NCI-H2196 treated with DMSO at 0.1 percent for 48 hours (cell line): ENCODE results near the gene MATN1.

ENCODE experiments used
- DNase-seq: peaks from one replicate; lab custom pipeline; 2025; ENCODE audit not compliant: unreplicated experiment; lab: John Stamatoyannopoulos, UW

MATN1 gene

GRCh38 chr1:30745834-30746208 is 22.4 kb upstream of the MATN1 start:
- DNase-seq = no peak

DNA sequence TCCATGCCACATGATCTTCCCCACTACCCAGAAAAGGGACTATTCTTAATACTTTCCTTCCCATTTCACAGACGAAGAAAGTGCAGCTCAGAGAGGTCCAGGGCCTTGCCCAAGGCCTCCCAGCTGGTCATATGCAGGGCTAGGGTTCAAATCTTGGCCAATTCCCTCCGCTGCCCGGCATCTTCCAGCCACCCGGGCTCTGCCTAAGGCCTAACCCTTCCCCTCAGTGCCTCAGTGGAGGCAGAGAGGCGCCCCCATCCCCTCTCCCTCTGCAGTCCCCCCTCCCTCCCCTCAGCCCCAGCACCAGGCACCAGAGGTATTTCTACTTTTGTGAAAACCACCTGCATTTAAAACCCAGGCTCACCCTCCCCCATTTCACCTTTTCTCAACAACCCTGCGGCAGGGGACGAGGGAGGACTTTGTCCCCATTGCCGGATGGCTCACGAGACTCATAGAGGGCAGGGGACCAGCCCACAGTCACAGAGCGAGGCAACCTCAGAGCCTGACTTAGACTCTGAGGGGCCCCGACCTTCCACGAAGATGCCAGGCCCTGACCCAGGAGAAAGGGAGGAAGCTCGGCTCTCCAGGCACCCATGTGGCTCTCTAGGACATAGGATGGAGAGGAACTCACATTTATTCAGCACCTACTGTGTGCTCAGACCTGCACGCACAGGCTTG is 21.9 kb upstream of the MATN1 start:
- DNase-seq = no peak

GRCh38 chr1:30744060-30744756 is 20.8 kb upstream of the MATN1 start:
- no peak for DNase-seq

DNA sequence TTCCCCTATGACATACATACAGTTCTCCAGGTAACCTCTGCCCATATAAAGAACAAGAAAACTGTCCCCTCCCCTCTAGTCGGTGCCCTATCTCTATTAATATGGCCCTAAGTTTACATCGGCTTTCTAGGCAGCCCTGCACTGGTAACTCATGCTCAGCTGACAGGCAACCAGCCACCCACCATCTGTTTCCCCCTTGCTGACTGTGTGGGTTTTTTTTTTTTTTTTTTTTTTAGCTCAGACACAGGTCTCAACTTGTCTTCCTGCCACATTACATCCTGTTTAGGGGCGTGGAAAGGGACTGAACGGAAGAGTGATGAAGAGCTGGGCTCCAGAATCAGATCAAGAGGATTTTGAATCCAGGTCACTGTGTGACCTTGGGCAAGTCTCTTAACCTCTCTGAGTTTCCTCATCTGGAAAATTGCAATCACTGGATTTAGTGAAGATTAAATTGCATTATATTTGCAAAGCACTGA is 20.2 kb upstream of the MATN1 start:
- DNase-seq = no peak

DNA sequence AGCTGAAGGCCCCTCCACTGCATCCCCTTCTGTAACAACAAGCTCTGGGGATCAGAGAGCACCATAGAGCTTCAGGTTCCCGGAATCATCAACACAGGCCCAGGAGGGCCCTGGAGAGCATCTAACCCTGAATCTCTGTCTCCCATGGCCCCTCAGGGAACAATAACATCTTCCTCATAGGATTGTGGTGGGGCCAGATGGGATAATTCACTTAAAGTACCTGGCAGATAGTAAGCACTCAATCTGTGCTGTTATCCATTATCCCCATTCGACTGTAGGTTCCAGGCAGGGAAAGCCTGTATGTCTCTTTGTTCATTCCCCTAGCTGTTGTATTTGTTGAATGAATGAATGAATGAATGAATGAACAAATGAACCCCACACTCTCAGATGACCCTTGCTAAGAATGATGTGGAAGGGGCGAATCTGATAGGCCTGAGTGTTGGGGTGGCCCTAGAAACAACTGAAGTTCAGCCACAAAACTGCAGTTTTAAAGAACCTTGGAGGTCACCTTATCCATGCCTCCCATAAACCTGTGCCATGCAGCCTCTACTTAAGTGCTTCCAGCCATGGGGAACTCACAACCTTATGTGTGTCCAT is 19.7 kb upstream of the MATN1 start:
- DNase-seq = no peak

DNA sequence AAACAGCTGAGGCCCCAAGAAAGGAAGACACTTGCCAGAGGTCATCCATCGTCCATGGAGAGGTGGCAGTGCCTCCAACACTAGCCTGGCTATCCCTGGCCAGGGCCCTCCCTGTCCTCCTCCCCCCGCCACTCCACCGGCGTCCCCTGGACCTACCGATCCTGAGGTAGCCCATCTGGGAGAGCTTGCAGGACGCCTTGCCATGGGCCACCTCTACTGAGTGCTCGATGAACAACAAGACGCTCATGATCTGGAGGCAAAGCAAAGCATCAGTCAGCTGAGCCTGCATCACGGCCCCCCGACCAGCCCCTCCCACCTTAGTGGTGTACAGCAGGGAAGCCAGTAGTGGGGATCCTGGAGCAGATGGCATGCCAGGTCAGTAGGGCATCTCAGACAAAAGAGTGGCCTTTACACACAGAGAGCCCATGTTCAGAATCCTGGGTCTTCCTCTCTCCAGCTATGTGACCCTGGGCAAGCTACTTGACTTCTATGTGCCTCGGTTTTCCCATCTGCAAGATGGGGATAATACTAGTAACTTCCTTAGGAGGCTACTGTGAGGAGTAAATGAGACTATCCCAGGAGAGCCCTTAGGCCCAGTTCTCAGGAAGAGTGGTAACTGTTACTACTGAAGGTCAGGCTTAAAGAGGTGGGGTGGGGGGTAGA is 19.0 kb upstream of the MATN1 start:
- no peak for DNase-seq

DNA sequence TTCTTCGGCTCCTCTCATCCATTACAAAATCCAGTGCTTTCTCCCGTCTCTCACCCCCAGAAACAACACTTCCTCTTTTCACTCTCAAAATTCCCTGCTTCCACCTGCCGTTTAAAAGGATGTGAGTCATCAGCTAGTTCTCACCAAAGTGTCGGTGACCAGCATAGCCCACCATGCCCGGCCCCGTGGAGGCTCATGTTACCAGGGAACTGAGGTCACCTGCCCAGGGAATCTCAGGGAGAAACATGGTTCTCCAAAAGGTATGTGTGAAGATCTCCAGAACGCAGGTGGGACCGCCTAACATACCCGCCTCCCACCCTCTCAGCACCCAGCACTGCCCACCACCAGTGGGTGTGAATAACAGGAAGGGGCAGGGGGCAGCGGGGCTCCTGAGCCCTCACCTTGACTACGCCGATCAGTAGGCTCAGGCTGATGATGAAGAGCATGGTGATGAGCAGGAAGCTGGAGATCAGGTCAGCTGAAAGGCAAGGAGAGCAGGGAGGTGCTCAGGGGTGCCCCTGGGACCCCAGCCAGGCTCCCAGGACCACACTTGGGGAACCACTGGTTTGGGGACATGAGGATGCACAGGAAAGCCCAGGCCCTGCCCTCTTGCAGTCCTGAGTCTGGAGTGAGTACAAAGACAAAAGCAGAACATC is 18.0 kb upstream of the MATN1 start:
- DNase-seq = no peak

DNA sequence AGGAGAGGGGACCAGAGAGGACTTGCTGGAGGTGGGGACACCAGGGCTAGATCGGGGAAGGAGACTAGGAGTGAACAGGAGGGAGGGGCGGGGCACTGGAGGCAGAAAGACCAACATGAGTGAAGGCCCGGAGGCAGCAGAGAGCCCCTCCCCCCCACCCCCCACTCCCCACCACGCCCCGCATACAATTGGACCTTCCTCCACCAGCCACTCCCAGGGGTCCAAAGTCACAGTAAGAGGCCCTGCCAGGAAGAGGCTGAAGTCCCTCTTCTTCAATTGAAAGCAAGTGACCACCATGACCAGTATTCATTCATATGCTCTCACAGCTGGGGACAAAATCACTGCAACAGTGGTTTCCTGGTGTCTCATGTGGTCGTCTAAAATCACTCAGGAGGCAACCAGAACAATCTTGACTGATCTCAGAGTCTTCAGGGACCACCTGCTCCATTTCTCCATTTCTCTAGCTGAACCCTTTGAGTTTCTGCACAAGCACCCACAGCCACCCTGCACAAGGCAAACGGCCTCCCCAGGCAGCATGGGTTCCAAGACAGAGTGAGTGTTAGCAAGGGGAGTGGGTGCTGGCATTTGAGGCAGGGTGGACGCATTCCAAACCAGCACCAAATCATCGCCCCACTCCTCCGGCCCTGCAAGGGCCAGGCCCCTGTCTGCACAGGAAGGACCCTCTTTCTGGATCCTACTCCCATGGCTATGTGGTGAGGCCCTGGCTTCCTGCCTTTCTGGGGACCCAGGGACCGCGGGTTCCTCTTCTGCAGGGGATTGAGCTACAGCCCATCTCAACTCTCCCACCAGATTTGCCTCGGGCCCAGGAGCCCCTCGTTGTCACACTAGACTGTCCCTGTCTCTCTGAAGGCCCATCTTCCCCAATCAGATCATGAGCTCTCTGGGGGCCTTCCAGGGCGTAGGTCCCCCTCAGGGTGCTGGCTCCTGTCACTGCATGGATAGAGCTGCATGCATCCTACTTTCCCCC is 17.2 kb upstream of the MATN1 start:
- DNase-seq = no peak

- no peak for DNase-seq
Observed at GRCh38 chr1:30739601-30740000, 16.2 kb upstream of the MATN1 start.

- no peak for DNase-seq
Observed at GRCh38 chr1:30738715-30739559, 15.6 kb upstream of the MATN1 start.

DNA sequence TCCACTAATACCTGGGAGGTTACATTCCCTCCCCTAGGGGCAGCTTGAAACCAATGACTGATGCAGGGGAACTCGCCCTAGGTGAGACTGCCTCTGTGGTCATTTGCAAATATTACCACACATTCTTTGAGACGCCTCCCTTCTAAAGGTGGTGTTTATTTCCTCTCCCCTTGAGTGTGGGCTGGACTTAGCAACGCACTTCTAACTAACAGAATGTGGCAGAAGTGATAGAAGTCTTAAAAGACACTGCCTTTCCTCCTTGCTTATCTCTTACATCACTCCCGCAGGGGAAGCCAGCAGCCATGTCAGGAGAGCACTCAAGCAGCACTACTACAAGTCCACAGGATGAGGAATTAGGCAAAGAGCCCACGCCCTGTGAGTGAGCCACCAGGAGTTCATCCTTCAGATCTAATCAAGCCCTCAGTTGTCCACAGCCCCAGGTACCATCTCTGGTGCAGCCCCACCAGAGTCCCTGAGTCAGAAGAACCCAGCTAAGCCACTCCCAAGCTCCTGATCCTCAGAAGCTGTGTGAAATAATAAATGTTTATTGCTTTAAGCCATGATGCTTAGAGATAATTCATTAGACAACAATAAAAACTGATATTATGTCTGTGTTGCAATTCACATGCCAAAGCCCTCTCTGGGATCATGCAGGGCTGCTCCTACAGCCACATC is 14.8 kb upstream of the MATN1 start:
- no peak for DNase-seq

GRCh38 chr1:30737357-30738039 is 14.1 kb upstream of the MATN1 start:
- DNase-seq = no peak

GRCh38 chr1:30735668-30736498 is 12.5 kb upstream of the MATN1 start:
- DNase-seq = no peak

DNA sequence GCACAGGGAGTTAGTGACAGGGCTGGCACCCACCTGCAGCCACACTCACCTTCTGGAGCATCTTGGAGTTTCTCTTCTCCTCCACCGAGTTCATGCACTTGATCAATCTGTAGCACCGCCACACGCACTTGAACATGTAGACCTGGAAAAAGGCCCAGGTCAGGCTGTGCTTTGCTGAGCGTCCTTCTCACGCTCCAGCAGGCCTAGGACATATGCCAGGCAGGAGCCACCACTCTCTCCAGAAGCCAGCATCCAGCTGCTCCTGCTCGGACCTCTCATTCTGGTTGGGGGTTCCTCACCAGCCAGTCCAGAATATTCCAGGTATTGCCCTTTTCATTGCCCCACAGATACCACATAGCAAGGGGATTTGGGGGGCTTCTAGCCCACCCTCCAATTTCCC is 11.7 kb upstream of the MATN1 start:
- DNase-seq = no peak

GRCh38 chr1:30734580-30734979 is 11.2 kb upstream of the MATN1 start:
- no peak for DNase-seq

DNA sequence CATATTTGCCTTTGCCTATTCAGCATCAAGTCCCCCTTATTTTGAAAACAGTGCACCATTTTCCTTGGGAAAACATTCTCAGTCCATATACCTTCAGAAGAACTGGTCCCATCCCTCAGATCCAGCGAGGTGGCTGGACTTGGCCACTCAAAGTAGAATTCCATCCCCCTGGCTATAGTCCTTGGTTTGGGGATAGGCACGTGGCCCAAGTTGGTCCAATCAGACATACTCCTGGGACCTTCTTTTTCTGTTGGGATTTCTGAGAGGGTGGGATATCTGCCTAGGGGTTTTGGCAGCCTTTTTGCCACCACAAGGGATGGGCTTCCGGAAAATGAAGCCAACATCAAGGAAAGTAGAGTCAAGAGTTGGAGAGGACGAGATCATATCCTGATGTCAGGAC is 10.7 kb upstream of the MATN1 start:
- DNase-seq = no peak

DNA sequence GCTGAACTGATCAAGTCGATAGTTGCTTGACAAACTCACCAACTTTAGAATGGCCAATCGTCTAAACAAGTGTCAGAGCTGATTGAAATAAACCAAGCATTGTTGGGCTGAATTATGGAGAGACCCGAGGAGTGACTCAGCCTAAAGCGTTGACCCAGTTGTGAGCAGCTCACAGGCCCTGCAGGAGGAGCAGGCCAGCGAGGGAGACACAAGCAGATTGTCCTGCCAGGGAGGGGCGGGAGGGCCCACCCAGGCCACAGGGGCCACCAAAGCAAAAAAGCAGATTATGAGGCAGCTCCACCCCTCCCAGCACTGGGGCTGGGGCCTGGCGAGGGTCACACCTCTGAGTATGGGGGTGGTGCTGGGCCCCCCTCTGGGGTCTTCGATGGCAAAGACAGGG is 10.1 kb upstream of the MATN1 start:
- no peak for DNase-seq
